Measurements from ENCODE around the gene CARD11.

DNA sequence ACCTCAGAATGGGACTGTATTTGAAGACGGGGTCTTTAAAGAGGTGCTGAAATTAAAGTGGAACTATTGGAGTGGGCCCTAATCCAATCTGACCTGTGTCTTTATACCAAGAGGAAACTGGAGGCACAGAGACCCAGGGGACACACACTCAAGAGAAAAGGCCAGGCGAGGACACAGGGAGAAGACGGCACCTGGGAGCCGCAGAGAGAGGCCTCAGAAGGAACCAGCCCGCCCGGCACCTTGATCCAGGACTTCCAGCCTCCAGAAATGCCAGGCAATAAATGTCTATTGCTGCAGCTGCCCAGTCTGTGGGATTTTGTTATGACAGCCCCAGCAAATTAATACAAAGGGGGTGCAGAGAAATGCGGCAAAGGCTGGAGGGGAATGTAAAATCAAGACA, 10.5 kb downstream of the CARD11 start:
- TF ChIP-seq, protein P1, sequence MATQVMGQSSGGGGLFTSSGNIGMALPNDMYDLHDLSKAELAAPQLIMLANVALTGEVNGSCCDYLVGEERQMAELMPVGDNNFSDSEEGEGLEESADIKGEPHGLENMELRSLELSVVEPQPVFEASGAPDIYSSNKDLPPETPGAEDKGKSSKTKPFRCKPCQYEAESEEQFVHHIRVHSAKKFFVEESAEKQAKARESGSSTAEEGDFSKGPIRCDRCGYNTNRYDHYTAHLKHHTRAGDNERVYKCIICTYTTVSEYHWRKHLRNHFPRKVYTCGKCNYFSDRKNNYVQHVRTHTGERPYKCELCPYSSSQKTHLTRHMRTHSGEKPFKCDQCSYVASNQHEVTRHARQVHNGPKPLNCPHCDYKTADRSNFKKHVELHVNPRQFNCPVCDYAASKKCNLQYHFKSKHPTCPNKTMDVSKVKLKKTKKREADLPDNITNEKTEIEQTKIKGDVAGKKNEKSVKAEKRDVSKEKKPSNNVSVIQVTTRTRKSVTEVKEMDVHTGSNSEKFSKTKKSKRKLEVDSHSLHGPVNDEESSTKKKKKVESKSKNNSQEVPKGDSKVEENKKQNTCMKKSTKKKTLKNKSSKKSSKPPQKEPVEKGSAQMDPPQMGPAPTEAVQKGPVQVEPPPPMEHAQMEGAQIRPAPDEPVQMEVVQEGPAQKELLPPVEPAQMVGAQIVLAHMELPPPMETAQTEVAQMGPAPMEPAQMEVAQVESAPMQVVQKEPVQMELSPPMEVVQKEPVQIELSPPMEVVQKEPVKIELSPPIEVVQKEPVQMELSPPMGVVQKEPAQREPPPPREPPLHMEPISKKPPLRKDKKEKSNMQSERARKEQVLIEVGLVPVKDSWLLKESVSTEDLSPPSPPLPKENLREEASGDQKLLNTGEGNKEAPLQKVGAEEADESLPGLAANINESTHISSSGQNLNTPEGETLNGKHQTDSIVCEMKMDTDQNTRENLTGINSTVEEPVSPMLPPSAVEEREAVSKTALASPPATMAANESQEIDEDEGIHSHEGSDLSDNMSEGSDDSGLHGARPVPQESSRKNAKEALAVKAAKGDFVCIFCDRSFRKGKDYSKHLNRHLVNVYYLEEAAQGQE (IDR thresholded peaks at IDR 0.05; ENCODE audit: insufficient read depth in 1 of 2, low read depth in 2 of 2, low read length in 2 of 2), result no peak
- TF ChIP-seq FOXP2 (optimal IDR thresholded peaks at IDR 0.05; ENCODE audit: borderline replicate concordance, extremely low read depth, extremely low read length, insufficient read depth), result no peak
- TF ChIP-seq TAF1 (IDR thresholded peaks at IDR 0.05; ENCODE audit: borderline replicate concordance, insufficient read depth, low read length), result no peak

All from PFSK-1 (cell line).